HEK293T (cell line): ENCODE measurements around the gene DENR.

Experiments used
- FOXK2 ChIP-seq: fragments of 450-650 bp; IDR thresholded peaks from 2 replicates; pipeline ENCODE4 v1.6.1; 2016; ENCODE audit warnings: mild to moderate bottlenecking
- HDGF ChIP-seq: fragments of 450-650 bp; IDR thresholded peaks from 2 replicates; pipeline ENCODE4 v1.6.1; 2017; ENCODE audit warnings: antibody characterized with exemption, borderline replicate concordance
- LEF1 ChIP-seq: fragments of 450-650 bp; IDR thresholded peaks from 2 replicates; pipeline ENCODE4 v1.6.1; 2017; ENCODE audit warnings: mild to moderate bottlenecking, borderline replicate concordance
- SP1 ChIP-seq: fragments of 450-650 bp; IDR thresholded peaks from 2 replicates; pipeline ENCODE4 v1.6.1; 2017
- SUZ12 ChIP-seq: fragments of 450-650 bp; IDR thresholded peaks from 2 replicates; pipeline ENCODE4 v1.6.1; 2016; ENCODE audit warnings: mild to moderate bottlenecking

GRCh38 chr12:122738571-122738970 is 14.1 kb upstream of the DENR start:
- TF ChIP-seq HDGF (no peak), FOXK2 (no peak), SP1 (no peak), SUZ12 (no peak), LEF1 (no peak)
